HepG2 (cell line): Measurements from ENCODE around the gene VIT. TPM values are rescaled to one million over a fixed set of nuclear protein-coding genes. Genes with fewer than 3 reads are reported as not detected.

Experiments used
- ELF1 ChIP-seq: sonication (generic); formaldehyde crosslinking; IDR thresholded peaks from 2 replicates; pipeline ENCODE4 v1.4.0; 2020; ENCODE audit warnings: missing genetic modification reagents
- FOXP1 ChIP-seq, 2 experiments: fragments of 450-650 bp in 1 of 2; IDR thresholded peaks; 2 replicates each; pipeline ENCODE4 v1.6.1; 2017 to 2018; ENCODE audit warnings: antibody characterized with exemption in 1 of 2
- GMEB1 ChIP-seq: sonication (generic); formaldehyde crosslinking; IDR thresholded peaks from 2 replicates; pipeline ENCODE4 v1.5.1; 2020; ENCODE audit warnings: missing genetic modification reagents, mild to moderate bottlenecking, borderline replicate concordance
- HNF4A ChIP-seq: sonication (generic); formaldehyde crosslinking; IDR thresholded peaks from 2 replicates; pipeline ENCODE4 v1.4.0; 2020; ENCODE audit warnings: missing genetic modification reagents
- HNRNPLL ChIP-seq: fragments of 200-400 bp; formaldehyde crosslinking; IDR thresholded peaks from 2 replicates; pipeline ENCODE4 v1.6.1; 2017; ENCODE audit warnings: mild to moderate bottlenecking, low read depth, low read length; ENCODE audit not compliant: poor library complexity, severe bottlenecking
- HOMEZ ChIP-seq: IDR thresholded peaks from 2 replicates; pipeline ENCODE4 v1.6.1; 2016; ENCODE audit warnings: low read depth
- IKZF4 ChIP-seq: sonication (generic); formaldehyde crosslinking; IDR thresholded peaks from 2 replicates; pipeline ENCODE4 v1.5.1; 2020; ENCODE audit warnings: borderline replicate concordance, mild to moderate bottlenecking, low read depth, missing genetic modification reagents; ENCODE audit errors: not compliant biosample characterization
- JUNB ChIP-seq: sonication (generic); formaldehyde crosslinking; IDR thresholded peaks from 2 replicates; pipeline ENCODE4 v1.8.0; 2022; ENCODE audit warnings: missing genetic modification reagents, mild to moderate bottlenecking, borderline replicate concordance
- KLF12 ChIP-seq: sonication (generic); formaldehyde crosslinking; IDR thresholded peaks from 2 replicates; pipeline ENCODE4 v1.4.0; 2020; ENCODE audit warnings: missing genetic modification reagents, borderline replicate concordance
- MEF2D ChIP-seq: sonication (generic); formaldehyde crosslinking; IDR thresholded peaks from 2 replicates; pipeline ENCODE4 v1.5.1; 2020; ENCODE audit warnings: mild to moderate bottlenecking, missing genetic modification reagents
- MIER3 ChIP-seq: IDR thresholded peaks from 2 replicates; pipeline ENCODE4 v1.6.1; 2016; ENCODE audit warnings: missing compliant biosample characterization, borderline replicate concordance
- NFRKB ChIP-seq: fragments of 450-650 bp; IDR thresholded peaks from 2 replicates; pipeline ENCODE4 v1.6.1; 2017
- PLSCR1 ChIP-seq: sonication (generic); formaldehyde crosslinking; IDR thresholded peaks from 2 replicates; pipeline ENCODE4 v1.5.0; 2020; ENCODE audit warnings: missing genetic modification reagents, mild to moderate bottlenecking, borderline replicate concordance
- PPARG ChIP-seq: conservative IDR thresholded peaks from 2 replicates; pipeline ENCODE4 v1.6.1; 2016; ENCODE audit warnings: missing biosample characterization, missing genetic modification reagents
- TCF12 ChIP-seq, 2 experiments: fragments of 450-650 bp in 1 of 2; sonication (generic) in 1 of 2; formaldehyde crosslinking in 1 of 2; IDR thresholded peaks; 2 replicates each; pipeline versions ENCODE4 v1.6.1 to v1.8.0; 2017 to 2022; ENCODE audit warnings: antibody characterized with exemption in 1 of 2, mild to moderate bottlenecking in 1 of 2, missing genetic modification reagents in 1 of 2, moderate library complexity in 1 of 2
- TRIM22 ChIP-seq: fragments of 450-650 bp; IDR thresholded peaks from 2 replicates; pipeline ENCODE4 v1.6.1; 2017
- ZKSCAN8 ChIP-seq: IDR thresholded peaks from 2 replicates; pipeline ENCODE4 v1.6.1; 2016; ENCODE audit warnings: borderline replicate concordance, missing genetic modification reagents, missing compliant biosample characterization
- ZNF354B ChIP-seq: sonication (generic); formaldehyde crosslinking; IDR thresholded peaks from 2 replicates; pipeline ENCODE4 v1.8.0; 2022; ENCODE audit warnings: mild to moderate bottlenecking, missing genetic modification reagents
- ZNF629 ChIP-seq: sonication (generic); formaldehyde crosslinking; conservative IDR thresholded peaks from 2 replicates; pipeline ENCODE4 v1.5.0; 2020; ENCODE audit warnings: missing genetic modification reagents
- ZNF850 ChIP-seq: sonication (generic); formaldehyde crosslinking; conservative IDR thresholded peaks from 2 replicates; pipeline ENCODE4 v1.9.0; 2021; ENCODE audit warnings: mild to moderate bottlenecking, missing genetic modification reagents
- ZXDC ChIP-seq: sonication (generic); formaldehyde crosslinking; IDR thresholded peaks from 2 replicates; pipeline ENCODE4 v1.5.0; 2020; ENCODE audit warnings: mild to moderate bottlenecking, missing genetic modification reagents
- polyA plus RNA-seq, 8 experiments: library from polyadenylated mRNA; depleted of rRNA in 3 of 8; stranded (reverse) in 7 of 8; unstranded in 1 of 8; fragments of >200 nt; fragmentation: Illumina TruSeq in 4 of 8; extraction: Trizol in 4 of 8; gene quantifications; 2 replicates each; pipeline versions ENCODE4 v1.2.1 to v1.2.3, GENCODE V29; 2011 to 2016; ENCODE audit warnings: low read depth in 4 of 8, missing spikeins in 1 of 8, mixed read lengths in 1 of 8; ENCODE audit not compliant: insufficient read depth in 1 of 8
- total RNA-seq, 5 experiments: library from RNA; depleted of rRNA; stranded (reverse); fragments of >200 nt; fragmentation: Illumina TruSeq; extraction: Trizol; gene quantifications; 2 replicates each; pipeline ENCODE4 v1.2.3, GENCODE V29; 2016; ENCODE audit warnings: low read depth in 1 of 5

The VIT gene
- total and polyA plus RNA-seq, 2 of the 13 experiments (the other 11 are each of a cell fraction or from before 2014, with no cell fraction given) = not detected

GRCh38 chr2:36650031-36650829 lies 46.3 kb upstream of the VIT start (continued):
- no peak for TF ChIP-seq HNRNPLL
- TF ChIP-seq TCF12 (IDR thresholded peaks at IDR 0.05) = no peak
- TF ChIP-seq TCF12 (CRISPR knock-in tag; IDR thresholded peaks at IDR 0.05) = no peak
- peak; percentile 73; the same call in 1 of the 2 replicates for TF ChIP-seq MEF2D (CRISPR knock-in tag)
- no peak for TF ChIP-seq IKZF4 (CRISPR knock-in tag)
- TF ChIP-seq PLSCR1 (CRISPR knock-in tag) = no peak
- no peak for TF ChIP-seq GMEB1 (CRISPR knock-in tag)
- TF ChIP-seq NFRKB = no peak
- TF ChIP-seq HNF4A (CRISPR knock-in tag) = peak; percentile 54; the same call in 1 of the 2 replicates
- TF ChIP-seq JUNB (CRISPR knock-in tag) = peak; percentile 90; the same call in 1 of the 2 replicates
- peak; percentile 81 for TF ChIP-seq HOMEZ (CRISPR knock-in tag)
- TF ChIP-seq TRIM22 = no peak
- peak; percentile 80 for TF ChIP-seq ELF1 (CRISPR knock-in tag)
- TF ChIP-seq KLF12 (CRISPR knock-in tag) = no peak
- TF ChIP-seq ZKSCAN8 (CRISPR knock-in tag) = no peak
- TF ChIP-seq PPARG (CRISPR knock-in tag) = peak; percentile 95
- no peak for TF ChIP-seq ZNF629
- no peak for TF ChIP-seq ZNF354B (CRISPR knock-in tag)
- TF ChIP-seq FOXP1 (IDR thresholded peaks at IDR 0.05) = no peak
- peak; percentile 77 for TF ChIP-seq FOXP1 (CRISPR knock-in tag; IDR thresholded peaks at IDR 0.05)
- TF ChIP-seq ZNF850 = no peak
- peak; percentile 85; the same call in 1 of the 2 replicates for TF ChIP-seq MIER3
- no peak for TF ChIP-seq ZXDC
